LNCaP clone FGC (cell line): Measurements from ENCODE around the gene GOT1.

Source experiments
- DNase-seq: peaks from one replicate; pipeline ENCODE4 v3.0.0-alpha.2; 2011; ENCODE audit warnings: low read depth
- H3K4me3 ChIP-seq: 2 replicates; pipeline ENCODE4 v1.5.1; 2011; ENCODE audit warnings: mild to moderate bottlenecking, low read depth, low read length, control low read depth
- TF ChIP-seq, protein P1 (sequence below): IDR thresholded peaks from 2 replicates; pipeline ENCODE4 v1.5.1; 2012; ENCODE audit warnings: mild to moderate bottlenecking; ENCODE audit not compliant: control insufficient read depth, insufficient read depth; ENCODE audit errors: extremely low read depth

Gene GOT1

DNA sequence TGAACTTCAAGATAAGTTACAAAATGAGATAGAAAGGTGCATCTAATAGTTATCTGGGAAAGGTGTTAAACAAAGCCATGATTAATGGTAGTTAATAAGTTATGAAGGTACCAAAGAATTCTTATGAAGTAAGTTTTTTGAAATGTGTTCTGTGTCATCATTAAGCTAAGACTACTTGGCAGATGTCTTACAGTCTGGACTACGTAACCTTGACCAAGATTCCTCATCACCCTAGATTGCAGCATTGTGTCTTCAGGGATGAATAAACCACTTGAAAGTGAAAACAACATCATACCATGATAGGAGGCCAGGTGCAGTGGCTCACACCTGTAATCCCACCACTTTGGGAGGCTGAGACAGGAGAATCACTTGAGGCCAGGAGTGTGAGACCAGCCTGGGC is 48.2 kb downstream of the GOT1 start:
- no peak overlapping the region for H3K4me3 ChIP-seq
- TF ChIP-seq, protein P1, sequence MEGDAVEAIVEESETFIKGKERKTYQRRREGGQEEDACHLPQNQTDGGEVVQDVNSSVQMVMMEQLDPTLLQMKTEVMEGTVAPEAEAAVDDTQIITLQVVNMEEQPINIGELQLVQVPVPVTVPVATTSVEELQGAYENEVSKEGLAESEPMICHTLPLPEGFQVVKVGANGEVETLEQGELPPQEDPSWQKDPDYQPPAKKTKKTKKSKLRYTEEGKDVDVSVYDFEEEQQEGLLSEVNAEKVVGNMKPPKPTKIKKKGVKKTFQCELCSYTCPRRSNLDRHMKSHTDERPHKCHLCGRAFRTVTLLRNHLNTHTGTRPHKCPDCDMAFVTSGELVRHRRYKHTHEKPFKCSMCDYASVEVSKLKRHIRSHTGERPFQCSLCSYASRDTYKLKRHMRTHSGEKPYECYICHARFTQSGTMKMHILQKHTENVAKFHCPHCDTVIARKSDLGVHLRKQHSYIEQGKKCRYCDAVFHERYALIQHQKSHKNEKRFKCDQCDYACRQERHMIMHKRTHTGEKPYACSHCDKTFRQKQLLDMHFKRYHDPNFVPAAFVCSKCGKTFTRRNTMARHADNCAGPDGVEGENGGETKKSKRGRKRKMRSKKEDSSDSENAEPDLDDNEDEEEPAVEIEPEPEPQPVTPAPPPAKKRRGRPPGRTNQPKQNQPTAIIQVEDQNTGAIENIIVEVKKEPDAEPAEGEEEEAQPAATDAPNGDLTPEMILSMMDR, result no peak
- no peak for DNase-seq

DNA sequence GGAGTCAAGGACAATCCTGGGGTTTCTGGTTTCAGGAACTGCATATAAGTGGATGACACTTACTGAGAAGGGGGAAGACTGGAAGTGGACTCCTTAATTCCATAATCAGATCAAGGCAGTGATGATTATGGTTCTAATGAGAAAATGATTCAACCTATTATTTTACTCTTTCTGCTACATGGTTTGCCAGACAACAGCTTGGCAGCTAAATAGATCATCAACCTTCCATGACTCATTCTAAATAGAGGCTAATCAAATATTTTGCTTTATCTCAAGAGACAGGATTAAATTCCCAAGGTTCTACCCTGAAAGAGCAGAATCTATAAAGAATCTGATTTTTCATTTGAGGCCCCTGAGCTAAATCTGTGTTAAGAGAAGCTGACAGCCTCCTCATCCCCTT is 55.0 kb downstream of the GOT1 start:
- TF ChIP-seq, protein P1, result no peak
- H3K4me3 ChIP-seq, result no peak overlapping the region
- no peak for DNase-seq

DNA sequence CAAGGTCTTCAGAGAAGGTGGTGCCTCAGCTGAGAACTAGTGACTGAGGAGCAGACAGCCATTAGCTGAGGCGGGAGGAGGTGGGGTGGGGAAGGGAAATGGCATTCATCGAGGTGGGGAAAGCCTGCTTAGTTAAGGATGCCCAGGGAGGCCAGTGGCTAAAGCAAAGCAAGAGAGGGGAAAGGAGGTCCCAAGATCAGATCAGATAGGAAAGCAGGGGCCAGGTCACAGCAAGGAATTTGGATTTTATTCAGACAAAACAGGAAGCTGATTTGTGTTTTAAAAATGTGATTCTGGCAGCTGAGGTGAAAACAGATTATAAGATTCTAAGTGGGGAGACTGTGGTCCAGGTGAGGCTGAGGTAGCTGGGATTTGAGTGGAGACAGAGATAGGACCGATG is 55.5 kb downstream of the GOT1 start:
- no peak for DNase-seq
- TF ChIP-seq, protein P1, result no peak
- H3K4me3 ChIP-seq, result no peak overlapping the region

DNA sequence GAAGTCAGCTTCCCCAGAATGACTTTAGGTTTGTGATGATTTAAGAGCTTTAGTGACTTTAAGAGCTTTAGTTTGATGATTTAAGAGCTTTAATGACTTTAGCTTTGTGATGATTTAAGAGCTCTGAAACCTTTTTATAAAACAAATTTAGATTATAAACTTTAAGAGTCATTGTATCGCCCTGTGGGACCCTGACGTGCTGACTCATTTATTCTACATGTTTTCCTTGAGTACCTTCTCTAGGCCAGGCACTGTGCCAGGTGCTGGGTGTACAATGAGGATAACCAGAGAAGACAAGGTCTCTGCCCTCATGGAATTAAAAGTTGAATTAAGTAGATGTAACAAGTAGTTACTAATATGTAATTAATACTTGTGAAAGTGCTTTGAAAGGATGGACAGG is 55.9 kb downstream of the GOT1 start:
- H3K4me3 ChIP-seq, result no peak overlapping the region
- DNase-seq, result no peak
- TF ChIP-seq, protein P1, result no peak

DNA sequence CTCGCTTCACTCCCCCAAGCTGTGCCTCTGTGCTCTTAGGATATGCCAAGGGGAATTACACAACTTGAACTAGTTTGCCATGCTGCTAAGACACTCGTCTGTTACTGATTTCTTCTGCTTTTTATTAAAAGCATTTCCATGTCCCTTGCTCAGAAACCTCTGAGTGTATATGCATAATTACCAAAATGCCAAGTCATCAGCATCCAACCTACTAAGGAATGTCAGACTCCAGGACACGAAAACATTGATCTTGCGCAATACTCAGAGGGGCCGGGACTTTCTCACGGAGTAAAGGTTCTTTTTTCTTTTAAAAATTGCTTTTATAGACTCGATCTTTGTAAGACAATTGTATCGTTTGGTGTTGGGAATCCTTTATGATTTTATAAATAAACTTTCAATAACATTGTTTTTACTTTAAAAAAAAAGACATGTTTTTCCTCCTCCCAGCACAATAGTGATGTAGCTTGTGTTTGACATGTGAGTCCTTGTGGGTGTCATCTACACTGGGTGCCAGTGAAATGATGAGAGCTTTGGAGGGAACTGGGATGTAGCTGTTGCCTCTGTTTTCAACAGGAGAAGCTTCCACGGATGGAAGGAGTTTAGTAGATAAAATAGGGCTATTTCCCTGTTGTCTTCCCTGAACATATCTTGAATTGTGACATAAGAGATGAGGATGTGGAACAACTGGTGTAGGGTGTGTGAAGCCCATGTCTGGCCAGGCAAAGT is 57.7 kb downstream of the GOT1 start:
- H3K4me3 ChIP-seq, result no peak overlapping the region
- TF ChIP-seq, protein P1, result no peak
- no peak for DNase-seq

DNA sequence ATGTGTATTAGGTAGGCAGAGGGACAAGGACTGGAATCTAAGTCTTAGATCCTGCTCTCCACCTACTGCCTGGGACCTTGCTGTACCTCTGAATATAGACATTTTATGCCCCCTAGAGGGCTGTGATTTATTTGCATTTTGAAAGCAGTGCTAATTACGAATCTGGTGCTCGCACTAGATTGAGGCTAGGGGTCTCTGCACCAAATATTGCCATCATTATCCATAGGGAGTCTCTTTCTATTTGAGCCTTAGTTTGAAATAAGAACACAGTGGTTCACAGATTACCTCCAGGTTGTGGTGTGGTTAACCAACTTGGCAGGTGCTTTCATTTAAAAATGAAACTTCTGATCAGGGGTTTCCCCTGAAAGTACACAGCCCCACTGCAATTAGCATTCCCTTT is 59.4 kb downstream of the GOT1 start:
- DNase-seq, result no peak
- no peak overlapping the region for H3K4me3 ChIP-seq
- TF ChIP-seq, protein P1, result peak; percentile 75

DNA sequence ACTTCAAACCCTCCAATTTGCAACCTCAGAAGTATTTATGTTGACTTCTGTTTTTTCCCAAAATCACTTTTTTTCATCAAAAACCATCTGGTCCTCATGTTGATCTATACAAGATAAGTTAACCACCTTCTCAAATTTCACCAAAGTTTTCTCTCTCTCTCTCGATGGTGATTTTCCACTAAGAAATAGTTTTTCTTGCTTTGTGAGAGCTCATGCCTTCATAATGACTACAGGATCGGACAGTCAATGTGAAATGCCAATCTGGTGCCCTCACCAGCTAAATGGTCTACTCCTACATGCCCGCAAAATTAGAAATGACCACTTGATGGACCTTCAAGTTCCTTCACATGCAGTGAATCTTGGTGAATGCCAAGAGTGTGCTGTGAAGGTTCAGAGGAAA is 60.9 kb downstream of the GOT1 start:
- DNase-seq, result no peak
- H3K4me3 ChIP-seq, result no peak overlapping the region
- TF ChIP-seq, protein P1, result no peak
